ENCODE measurements around the gene COA1. TPM values are rescaled to one million over a fixed set of nuclear protein-coding genes. Genes with fewer than 3 reads are reported as not detected.
"Not testable (repeated sequence)": the region's sequence is repeated elsewhere in the genome, so short reads cannot be mapped to it uniquely, and the experiment has no call there.

The COA1 gene
- total RNA-seq, 1 donor from 2014 or later, result 50.0 TPM

- DNase-seq (ENCODE audit: low read depth) (no peak), FAIRE-seq (no peak)
- H3K4me3 ChIP-seq (ENCODE audit: low read depth, low read length), result no peak overlapping the region
- no peaks in the 10 kb centered on the region for H3K27me3 ChIP-seq (ENCODE audit: control insufficient read depth, insufficient read depth, low read length)
- peaks cover 20% of the 10 kb centered on the region for H3K36me3 ChIP-seq (ENCODE audit: control insufficient read depth, insufficient read depth, low read length)
- no peak for TF ChIP-seq CTCF (IDR thresholded peaks at IDR 0.05; ENCODE audit: insufficient read depth, low read length, severe bottlenecking)
Measured at GRCh38 chr7:43612128-43612527, 117.2 kb downstream of the COA1 start.

- no peak for FAIRE-seq
- Histone ChIP-seq H3K36me3 (ENCODE audit: control insufficient read depth, insufficient read depth, low read length) (peaks cover 18% of the 10 kb centered on the region), H3K27me3 (ENCODE audit: control insufficient read depth, insufficient read depth, low read length) (no peaks in the 10 kb centered on the region)
Measured at GRCh38 chr7:43609097-43609496, 120.2 kb downstream of the COA1 start.

GRCh38 chr7:43604251-43604650 lies 125.1 kb downstream of the COA1 start:
- Histone ChIP-seq H3K36me3 (ENCODE audit: control insufficient read depth, insufficient read depth, low read length) (peaks cover 13% of the 10 kb centered on the region), H3K4me3 (ENCODE audit: low read depth, low read length) (no peak overlapping the region), H3K27me3 (ENCODE audit: control insufficient read depth, insufficient read depth, low read length) (no peaks in the 10 kb centered on the region)
- FAIRE-seq, result no peak
- no peak for DNase-seq (ENCODE audit: low read depth)
- no peak for TF ChIP-seq CTCF (IDR thresholded peaks at IDR 0.05; ENCODE audit: insufficient read depth, low read length, severe bottlenecking)

More at GRCh38 chr7:43609097-43609496, 120.2 kb downstream of the COA1 start:
- no peak overlapping the region for H3K4me3 ChIP-seq (ENCODE audit: low read depth, low read length)
- no peak for TF ChIP-seq CTCF (IDR thresholded peaks at IDR 0.05; ENCODE audit: insufficient read depth, low read length, severe bottlenecking)
- DNase-seq (ENCODE audit: low read depth), result no peak

GRCh38 chr7:43602256-43602655 lies 127.1 kb downstream of the COA1 start:
- no peak for TF ChIP-seq CTCF (IDR thresholded peaks at IDR 0.05; ENCODE audit: insufficient read depth, low read length, severe bottlenecking)
- DNase-seq (ENCODE audit: low read depth), result no peak
- H3K36me3 ChIP-seq (ENCODE audit: control insufficient read depth, insufficient read depth, low read length), result peaks cover 10% of the 10 kb centered on the region
- no peaks in the 10 kb centered on the region for H3K27me3 ChIP-seq (ENCODE audit: control insufficient read depth, insufficient read depth, low read length)
- FAIRE-seq, result no peak
- H3K4me3 ChIP-seq (ENCODE audit: low read depth, low read length), result no peak overlapping the region

GRCh38 chr7:43600056-43600455 lies 129.3 kb downstream of the COA1 start:
- Histone ChIP-seq H3K27me3 (ENCODE audit: control insufficient read depth, insufficient read depth, low read length) (no peaks in the 10 kb centered on the region), H3K36me3 (ENCODE audit: control insufficient read depth, insufficient read depth, low read length) (peaks cover 7% of the 10 kb centered on the region), H3K4me3 (ENCODE audit: low read depth, low read length) (no peak overlapping the region)
- DNase-seq (ENCODE audit: low read depth) (no peak), FAIRE-seq (no peak)
- TF ChIP-seq CTCF (IDR thresholded peaks at IDR 0.05; ENCODE audit: insufficient read depth, low read length, severe bottlenecking), result no peak

- not testable (repeated sequence) for FAIRE-seq; H3K27me3 ChIP-seq (ENCODE audit: control insufficient read depth, insufficient read depth, low read length); H3K4me3 ChIP-seq (ENCODE audit: low read depth, low read length); H3K36me3 ChIP-seq (ENCODE audit: control insufficient read depth, insufficient read depth, low read length)
- peak; percentile 40 for DNase-seq (ENCODE audit: low read depth)
Measured at GRCh38 chr7:43596426-43596825, 132.9 kb downstream of the COA1 start.
